GM19023 (cell line): Measurements from ENCODE around the gene HDAC4.

Experiments used
- ATAC-seq: cut with Tn5 transposase; IDR thresholded peaks from one replicate; pipeline ENCODE4 v1.9.1; 2021; ENCODE audit warnings: mild to moderate bottlenecking, moderate library complexity; ENCODE audit not compliant: unreplicated experiment

Gene HDAC4

GRCh38 chr2:239398521-239398921, 2.3 kb downstream of the HDAC4 start:
- ATAC-seq, result no peak

GRCh38 chr2:239397931-239398471, 2.8 kb downstream of the HDAC4 start:
- no peak for ATAC-seq

GRCh38 chr2:239396881-239397681, 3.7 kb downstream of the HDAC4 start:
- no peak for ATAC-seq

- no peak for ATAC-seq
Measured at GRCh38 chr2:239395524-239395923, 5.3 kb downstream of the HDAC4 start.

DNA sequence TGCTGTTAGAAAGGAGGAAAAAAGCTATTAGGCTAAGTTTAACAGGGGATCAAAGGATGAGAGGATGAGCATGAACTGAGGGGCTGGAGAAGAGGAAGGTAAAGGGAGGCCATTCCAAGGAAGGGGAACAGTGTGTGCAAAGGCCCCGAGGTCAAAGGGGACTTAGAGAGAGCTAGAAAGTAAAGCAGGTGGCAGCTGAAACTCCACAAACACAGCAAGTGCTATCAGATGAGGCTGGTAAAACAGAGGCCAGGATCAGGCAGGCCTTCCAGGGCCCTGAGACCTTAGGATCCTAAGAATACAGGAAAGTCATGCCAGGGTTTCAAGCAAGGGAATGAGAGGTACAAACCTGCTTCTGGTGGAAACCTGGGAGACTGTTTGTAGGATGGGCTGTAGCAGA, 5.8 kb downstream of the HDAC4 start:
- no peak for ATAC-seq

- ATAC-seq, result no peak
Measured at GRCh38 chr2:239394346-239394945, 6.4 kb downstream of the HDAC4 start.

DNA sequence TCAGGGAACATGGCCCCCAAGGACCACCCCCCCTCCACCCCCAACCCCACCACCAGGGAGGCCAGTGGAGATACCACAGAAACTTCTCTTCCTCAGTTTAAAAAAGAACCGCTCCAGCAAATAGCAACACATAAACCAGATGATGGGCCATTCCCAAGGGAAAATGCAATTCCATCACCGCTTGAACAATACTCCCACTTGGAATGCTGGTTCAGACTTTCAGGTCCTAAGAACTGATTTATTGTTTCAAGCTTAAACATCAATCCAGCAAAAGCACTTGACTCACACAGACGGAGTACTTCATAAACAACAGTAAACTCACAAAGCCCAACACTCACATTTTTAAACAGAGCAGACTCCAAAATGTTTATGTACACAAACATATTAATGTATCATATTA, 6.9 kb downstream of the HDAC4 start:
- ATAC-seq, result no peak

DNA sequence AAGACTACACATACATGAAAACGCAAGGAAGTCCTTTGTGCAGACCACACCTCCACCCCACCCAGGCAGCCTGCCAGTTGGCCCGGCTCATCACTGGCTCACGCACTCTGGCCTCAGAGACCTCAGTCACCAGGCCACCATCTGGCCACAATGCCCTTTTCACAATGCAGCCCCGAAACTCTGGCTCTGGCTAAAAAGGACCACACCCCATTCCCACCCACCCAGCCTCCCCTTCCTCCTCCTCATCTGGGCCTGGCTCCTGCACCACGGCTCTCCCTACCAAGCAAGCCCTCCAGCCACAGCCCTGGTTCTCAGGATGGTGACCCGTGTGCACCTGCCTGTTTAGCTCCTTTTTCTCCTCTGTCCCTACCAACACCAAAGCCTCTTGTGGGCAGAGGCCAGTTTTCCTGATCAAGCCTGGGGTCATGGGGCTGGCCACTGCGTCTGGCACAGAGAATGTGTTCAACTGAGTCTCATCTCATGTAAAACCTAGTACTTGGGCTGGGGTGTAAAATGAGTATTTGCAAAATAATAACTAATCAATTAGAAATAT, 7.4 kb downstream of the HDAC4 start:
- no peak for ATAC-seq

GRCh38 chr2:239392688-239393387, 8.0 kb downstream of the HDAC4 start:
- ATAC-seq, result no peak

DNA sequence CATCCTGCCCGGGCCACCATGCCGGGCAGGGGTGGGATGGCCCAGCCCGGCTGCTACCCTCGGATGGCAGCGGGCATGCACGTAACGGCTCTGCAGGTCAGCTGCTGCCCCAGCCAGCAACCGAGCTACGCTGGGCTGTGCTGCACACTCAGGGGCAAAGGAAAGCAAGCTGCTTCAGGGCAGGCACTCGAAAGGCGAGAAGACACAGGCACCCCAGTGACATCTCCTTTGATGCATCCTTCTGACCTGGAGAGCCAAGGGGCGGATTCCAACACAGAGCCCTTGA, 8.8 kb downstream of the HDAC4 start:
- ATAC-seq, result no peak

DNA sequence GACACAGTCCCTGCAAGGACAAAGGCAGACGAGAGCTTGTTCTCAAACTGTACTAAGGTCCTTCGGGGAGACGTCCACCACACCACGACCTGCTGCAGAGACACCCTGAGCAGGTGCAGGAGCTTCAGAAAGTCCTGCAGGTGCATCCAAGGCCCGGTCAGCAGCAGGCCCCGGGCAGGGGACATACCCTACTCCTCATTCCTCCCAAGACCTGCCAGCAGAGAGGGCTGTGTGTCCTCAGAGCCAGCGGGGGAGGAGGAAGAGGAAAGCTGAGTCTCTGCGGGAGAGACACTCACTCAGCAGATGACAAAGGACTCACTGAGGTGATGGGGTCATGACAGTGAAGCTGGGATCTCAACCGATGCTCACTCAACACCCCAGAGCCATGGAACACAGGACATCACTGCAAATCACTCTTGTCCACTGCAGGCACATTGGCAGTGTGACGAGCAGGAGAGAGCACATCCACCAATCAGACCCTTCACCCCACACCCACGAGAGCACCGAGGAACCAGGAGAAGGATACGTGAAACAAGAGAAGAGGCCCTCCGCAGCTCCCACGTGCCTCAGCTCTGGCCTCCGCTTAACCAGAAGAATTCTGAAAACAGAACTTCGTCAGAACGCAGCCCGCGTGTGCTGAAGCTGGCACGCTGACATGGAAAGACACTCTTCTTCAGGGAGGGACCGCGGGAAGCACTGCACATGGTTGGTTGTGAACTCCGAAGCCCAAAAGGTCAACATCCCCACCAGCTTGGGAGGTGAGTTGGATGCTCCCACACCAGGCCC, 9.3 kb downstream of the HDAC4 start:
- ATAC-seq, result no peak

- no peak for ATAC-seq
Measured at GRCh38 chr2:239390546-239391285, 10.1 kb downstream of the HDAC4 start.

DNA sequence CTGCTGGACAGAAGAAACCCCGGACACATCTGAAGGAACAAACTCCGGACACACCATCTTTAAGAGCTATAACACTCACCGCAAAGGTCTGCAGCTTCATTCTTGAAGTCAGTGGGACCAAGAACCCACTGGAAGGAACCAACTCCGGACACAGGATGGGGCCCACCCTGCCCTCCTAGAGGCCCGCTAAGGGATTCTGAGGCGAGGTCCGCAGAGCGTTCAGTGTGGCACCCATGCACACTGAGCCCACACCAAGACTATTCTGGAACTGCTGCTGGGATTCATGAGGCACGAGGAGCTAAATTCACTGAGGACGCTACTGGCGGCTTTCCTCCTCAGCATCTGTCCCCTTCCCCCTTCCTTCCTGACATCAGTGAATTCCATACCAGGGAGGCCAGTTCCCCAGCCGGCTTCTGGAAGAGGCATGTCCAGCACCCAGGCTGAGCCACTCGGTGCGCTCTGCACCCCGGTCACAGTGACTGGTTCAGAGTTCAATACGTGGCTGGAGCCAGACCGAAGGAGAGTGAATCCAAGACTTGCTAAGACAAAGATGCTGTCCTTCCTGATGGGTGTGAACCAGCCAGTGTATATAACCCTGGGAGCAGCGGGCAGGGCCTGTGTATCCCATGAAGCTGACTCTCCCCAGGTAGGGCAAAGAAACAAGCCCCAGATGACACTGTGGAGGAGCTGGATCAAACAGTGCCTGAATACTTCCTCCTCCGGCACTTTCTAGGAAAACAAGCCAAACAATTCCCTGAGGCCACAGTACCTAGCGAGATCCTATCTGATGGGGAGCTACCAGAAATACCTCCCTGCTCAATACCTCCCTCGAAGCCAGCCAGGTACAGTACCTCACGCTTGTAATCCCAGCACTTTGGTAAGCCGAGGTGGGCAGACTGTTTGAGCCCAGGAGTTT, 11.1 kb downstream of the HDAC4 start:
- ATAC-seq, result no peak

DNA sequence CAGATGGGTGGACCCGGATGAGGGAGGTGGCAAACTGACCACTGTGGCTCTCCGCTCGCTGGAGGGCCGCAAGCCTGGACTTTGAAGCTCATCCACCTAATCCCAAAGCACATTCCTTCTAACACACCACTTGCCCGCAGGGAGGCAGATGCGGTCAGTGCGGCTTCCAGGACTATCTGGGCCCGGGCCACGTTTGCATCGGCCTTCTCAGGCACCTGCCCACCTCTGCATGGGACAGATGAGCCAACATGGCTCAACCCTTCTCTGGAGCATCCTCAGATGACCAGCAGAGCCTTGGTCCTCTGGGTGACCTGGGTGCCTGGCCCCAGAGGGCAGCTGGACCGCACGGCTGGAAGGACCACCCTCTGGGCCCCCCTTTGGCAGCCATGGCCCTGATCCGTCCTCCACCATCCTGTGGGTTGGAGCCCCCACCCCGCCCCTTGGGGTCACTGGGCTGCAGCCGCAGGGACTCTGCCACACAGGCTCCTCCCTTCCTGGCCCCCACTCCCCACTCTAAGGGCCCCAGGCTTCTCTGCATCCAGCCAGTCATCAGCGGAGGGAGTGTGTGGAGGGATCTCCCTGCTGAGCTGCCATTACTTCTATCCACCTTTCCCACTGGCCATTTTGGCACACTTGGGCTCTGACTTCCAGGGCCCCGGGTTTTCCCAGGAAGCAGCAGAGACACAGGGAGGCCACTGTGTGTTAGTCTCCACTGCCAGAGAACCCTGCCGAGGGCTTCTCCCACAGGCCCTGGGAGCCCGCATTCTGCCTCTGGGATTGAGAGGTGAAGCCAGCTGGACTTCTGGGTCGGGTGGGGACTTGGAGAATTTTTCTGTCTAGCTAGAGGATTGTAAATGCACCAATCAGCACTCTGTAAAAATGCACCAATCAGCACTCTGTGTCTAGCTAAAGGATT, 12.3 kb downstream of the HDAC4 start:
- ATAC-seq, result no peak

DNA sequence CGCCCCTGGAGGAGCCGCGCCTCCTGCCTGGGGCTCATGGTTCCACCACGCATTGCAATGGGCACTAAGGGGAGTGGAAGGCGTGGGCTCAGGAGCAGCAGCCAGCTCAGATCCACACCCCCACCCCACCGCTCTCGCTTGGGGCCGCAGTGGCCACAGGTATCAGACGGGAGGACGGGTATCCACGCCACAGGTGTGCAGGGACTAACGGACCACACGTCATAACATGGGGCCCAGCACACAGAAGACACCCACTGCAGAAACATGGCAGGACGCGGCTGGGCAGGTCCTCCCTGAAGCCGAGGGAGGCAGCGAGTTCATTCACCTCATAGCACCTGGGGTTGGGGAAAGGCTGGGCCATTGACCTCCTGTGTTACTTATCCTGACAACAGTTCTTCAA, 13.0 kb downstream of the HDAC4 start:
- no peak for ATAC-seq

DNA sequence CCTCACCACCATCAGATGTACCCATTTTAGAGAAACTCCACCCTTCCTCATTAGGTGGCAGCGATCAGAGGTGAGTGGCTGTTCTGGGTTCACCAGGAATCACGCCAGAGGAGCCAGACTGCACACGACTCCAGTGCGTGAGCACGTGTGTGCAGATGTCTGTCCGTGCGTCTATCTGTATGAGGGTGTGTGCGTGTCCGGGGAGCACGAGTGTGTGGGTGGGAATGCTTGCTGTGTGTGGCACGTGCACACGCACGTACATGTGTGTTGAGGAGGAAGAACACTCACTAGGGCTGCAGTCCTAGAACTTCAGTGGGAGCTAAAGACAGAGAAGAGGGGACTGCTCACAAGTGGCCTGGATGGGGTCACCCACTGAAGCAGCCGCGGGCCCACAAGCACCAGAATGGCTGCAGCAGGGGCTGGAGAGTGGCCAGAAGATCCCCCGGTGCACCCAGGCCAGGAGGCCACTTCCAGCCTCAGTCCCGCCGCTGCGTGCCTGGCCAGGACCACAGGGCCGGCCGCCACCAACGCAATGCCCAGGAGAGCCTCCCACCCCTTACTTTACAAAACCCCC, 13.9 kb downstream of the HDAC4 start:
- no peak for ATAC-seq

DNA sequence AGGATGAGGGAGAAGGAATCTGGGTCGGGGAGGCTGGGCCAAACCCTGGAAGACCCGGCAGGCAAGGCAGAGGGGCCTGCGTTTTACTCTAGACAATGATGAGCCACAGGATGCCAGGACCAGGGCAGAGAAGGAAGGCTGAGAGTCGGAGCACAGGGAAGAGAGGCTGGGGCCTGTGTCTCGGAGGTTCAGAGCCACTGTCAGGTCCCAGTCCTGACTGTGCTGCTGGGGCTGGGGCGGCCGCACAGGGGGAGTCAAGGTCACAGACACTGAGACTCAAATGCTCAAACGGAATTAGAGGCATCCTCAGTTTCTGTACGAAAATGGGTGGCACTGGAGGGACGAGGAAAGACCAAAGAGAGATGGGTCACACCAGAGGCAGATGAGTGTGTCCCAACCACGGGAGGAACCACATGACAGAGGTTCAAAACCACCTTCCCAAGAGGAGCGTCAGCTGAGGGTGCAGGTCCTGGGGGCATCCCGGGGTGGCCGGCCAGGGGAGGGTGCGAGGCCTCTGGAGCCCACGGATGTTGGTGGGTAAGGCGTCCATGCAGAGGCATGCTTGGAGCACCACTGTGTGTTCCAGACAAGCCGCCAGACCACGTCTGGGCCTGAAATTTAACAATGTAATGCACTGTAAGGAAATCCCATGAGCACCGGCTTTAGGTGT, 14.7 kb downstream of the HDAC4 start:
- no peak for ATAC-seq
